ENCODE results near the gene CDKAL1. TPM values are rescaled to one million over a fixed set of nuclear protein-coding genes. Genes with fewer than 3 reads are reported as not detected.
"Not testable (repeated sequence)": the region's sequence is repeated elsewhere in the genome, so short reads cannot be mapped to it uniquely, and the experiment has no call there.

Gene CDKAL1
- total RNA-seq, 1 experiment from 2014 or later: 11.8 TPM

DNA sequence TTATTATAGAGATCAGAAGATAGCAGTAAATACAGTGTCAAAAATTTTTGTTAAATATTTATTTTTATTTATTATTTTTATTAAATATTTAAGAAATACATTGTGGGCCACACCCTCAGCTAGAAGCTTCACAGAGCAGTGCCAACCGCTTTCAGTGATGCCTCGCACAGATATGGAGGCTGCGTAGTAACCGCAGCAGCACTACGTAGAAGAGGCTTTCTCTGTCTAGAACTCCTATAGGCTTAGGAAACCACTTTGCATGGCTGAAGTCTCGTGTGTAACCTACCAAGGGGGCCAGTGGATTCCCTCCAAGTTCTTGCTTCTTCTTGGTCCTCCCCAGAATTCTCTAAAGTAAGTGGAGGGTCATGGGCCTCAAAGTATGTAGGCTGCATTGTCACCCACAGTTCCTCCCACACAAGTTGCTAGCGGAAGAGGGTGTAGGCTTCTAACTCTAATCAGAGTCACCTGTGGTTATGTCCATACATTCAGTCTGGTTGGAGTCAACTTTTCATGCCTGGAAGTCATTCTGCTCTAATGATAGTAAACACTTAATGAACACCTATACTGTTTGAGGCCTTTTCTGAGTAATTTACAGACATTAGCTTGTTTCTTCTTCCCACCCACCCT lies 285.6 kb downstream of the CDKAL1 start:
- no peaks in the 10 kb centered on the region for H3K9me3 Mint-ChIP-seq (ENCODE audit: unreplicated experiment)
- ChIA-PET CTCF (interaction anchor here (0.5 kb wide), 1 partner anchor 8 kb away, joined by 4 read pairs; no protein-coding TSS in a partner anchor), POLR2A (interaction anchor here (0.6 kb wide), 1 partner anchor 419 kb away, joined by 3 read pairs; no protein-coding TSS in a partner anchor)
- BruUV-seq (replicated peaks): no TSS peak
- no peak for DNase-seq (ENCODE audit: unreplicated experiment)
- H3K27me3 Mint-ChIP-seq (ENCODE audit: insufficient read depth, unreplicated experiment): no peaks in the 10 kb centered on the region
- no peak overlapping the region for H3K27ac Mint-ChIP-seq (ENCODE audit: low read depth, unreplicated experiment)
- TF ChIP-seq, protein P1, sequence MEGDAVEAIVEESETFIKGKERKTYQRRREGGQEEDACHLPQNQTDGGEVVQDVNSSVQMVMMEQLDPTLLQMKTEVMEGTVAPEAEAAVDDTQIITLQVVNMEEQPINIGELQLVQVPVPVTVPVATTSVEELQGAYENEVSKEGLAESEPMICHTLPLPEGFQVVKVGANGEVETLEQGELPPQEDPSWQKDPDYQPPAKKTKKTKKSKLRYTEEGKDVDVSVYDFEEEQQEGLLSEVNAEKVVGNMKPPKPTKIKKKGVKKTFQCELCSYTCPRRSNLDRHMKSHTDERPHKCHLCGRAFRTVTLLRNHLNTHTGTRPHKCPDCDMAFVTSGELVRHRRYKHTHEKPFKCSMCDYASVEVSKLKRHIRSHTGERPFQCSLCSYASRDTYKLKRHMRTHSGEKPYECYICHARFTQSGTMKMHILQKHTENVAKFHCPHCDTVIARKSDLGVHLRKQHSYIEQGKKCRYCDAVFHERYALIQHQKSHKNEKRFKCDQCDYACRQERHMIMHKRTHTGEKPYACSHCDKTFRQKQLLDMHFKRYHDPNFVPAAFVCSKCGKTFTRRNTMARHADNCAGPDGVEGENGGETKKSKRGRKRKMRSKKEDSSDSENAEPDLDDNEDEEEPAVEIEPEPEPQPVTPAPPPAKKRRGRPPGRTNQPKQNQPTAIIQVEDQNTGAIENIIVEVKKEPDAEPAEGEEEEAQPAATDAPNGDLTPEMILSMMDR (IDR thresholded peaks at IDR 0.05; ENCODE audit: unreplicated experiment): no peak
- H3K36me3 Mint-ChIP-seq (ENCODE audit: insufficient read depth, unreplicated experiment): no peaks in the 10 kb centered on the region
- intact Hi-C loops (cut with micrococcal nuclease): loop anchor here (1.0 kb wide), 1 partner anchor 14 kb away; no protein-coding TSS in a partner anchor
- H3K4me3 Mint-ChIP-seq (ENCODE audit: unreplicated experiment): no peak overlapping the region
- peaks cover 7% of the 10 kb centered on the region for H3K4me1 Mint-ChIP-seq (ENCODE audit: insufficient read depth, unreplicated experiment)

DNA sequence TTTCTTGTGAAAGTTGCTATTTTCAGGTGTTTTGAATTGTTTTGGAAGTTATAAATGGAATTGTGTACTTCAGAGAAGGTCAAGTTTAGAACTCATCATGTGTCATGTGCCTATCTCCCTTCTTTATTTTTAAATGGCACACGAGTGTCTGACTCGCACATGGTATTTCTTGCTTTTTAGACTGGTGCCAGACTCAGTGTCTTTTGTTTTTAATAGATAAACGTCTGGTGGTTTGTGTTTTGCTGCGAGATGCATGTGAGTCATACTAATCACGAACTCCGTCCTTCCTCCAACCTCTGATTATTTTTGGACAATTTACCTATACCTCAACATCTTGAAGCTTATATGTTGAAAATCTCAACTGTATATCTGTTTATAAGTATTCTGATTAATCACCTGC lies 292.1 kb downstream of the CDKAL1 start:
- H3K27ac Mint-ChIP-seq (ENCODE audit: low read depth, unreplicated experiment): peak overlapping the region; percentile 92
- no peaks in the 10 kb centered on the region for H3K36me3 Mint-ChIP-seq (ENCODE audit: insufficient read depth, unreplicated experiment)
- intact Hi-C loops (cut with micrococcal nuclease): no loop called here
- H3K9me3 Mint-ChIP-seq (ENCODE audit: unreplicated experiment): no peaks in the 10 kb centered on the region
- peak overlapping the region; percentile 20 for H3K4me3 Mint-ChIP-seq (ENCODE audit: unreplicated experiment)
- ChIA-PET POLR2A (interaction anchor here (0.6 to 2.9 kb wide), 13 partner anchors 9 to 767 kb away, joined by 3 to 14 read pairs (median 4); partner anchors contain the start of gene SOX4), CTCF (interaction anchor here (1.4 kb wide), 1 partner anchor 9 kb away, joined by 3 read pairs; no protein-coding TSS in a partner anchor)
- BruUV-seq (replicated peaks): no TSS peak
- DNase-seq (ENCODE audit: unreplicated experiment): peak; percentile 69
- H3K4me1 Mint-ChIP-seq (ENCODE audit: insufficient read depth, unreplicated experiment): peaks cover 26% of the 10 kb centered on the region
- no peaks in the 10 kb centered on the region for H3K27me3 Mint-ChIP-seq (ENCODE audit: insufficient read depth, unreplicated experiment)
- TF ChIP-seq, protein P1 (IDR thresholded peaks at IDR 0.05; ENCODE audit: unreplicated experiment): no peak

DNA sequence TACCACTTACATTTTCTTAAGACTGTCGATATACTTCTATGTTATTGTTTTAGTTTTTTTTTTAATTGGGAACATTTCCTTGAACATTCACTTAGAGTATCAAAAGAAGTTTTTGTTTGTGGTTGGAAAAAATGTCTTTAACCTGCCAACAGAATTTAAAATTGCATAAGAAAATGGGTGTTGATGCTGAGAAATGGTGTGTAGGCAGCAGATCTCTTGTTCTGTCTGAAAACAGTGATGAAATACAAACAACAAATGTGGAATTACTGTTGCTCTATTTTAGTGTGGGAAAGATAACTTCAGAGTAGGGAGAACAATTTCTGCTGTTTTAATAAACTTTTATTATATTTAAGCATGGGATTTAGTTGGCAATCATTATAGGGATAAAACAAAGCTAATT lies 293.5 kb downstream of the CDKAL1 start:
- peaks cover 26% of the 10 kb centered on the region for H3K4me1 Mint-ChIP-seq (ENCODE audit: insufficient read depth, unreplicated experiment)
- TF ChIP-seq, protein P1 (IDR thresholded peaks at IDR 0.05; ENCODE audit: unreplicated experiment): no peak
- peak overlapping the region; percentile 5 for H3K4me3 Mint-ChIP-seq (ENCODE audit: unreplicated experiment)
- ChIA-PET CTCF (interaction anchor here (0.7 to 1.4 kb wide), 3 partner anchors 11 to 264 kb away, joined by 3 read pairs; no protein-coding TSS in a partner anchor), POLR2A (interaction anchor here (0.6 to 2.4 kb wide), 14 partner anchors 10 to 766 kb away, joined by 3 to 14 read pairs (median 4); partner anchors contain the start of gene SOX4)
- H3K9me3 Mint-ChIP-seq (ENCODE audit: unreplicated experiment): no peaks in the 10 kb centered on the region
- BruUV-seq (replicated peaks): no TSS peak
- peak overlapping the region; percentile 92 for H3K27ac Mint-ChIP-seq (ENCODE audit: low read depth, unreplicated experiment)
- H3K36me3 Mint-ChIP-seq (ENCODE audit: insufficient read depth, unreplicated experiment): no peaks in the 10 kb centered on the region
- no peaks in the 10 kb centered on the region for H3K27me3 Mint-ChIP-seq (ENCODE audit: insufficient read depth, unreplicated experiment)
- intact Hi-C loops (cut with micrococcal nuclease): no loop called here
- peak; percentile 78 for DNase-seq (ENCODE audit: unreplicated experiment)

DNA sequence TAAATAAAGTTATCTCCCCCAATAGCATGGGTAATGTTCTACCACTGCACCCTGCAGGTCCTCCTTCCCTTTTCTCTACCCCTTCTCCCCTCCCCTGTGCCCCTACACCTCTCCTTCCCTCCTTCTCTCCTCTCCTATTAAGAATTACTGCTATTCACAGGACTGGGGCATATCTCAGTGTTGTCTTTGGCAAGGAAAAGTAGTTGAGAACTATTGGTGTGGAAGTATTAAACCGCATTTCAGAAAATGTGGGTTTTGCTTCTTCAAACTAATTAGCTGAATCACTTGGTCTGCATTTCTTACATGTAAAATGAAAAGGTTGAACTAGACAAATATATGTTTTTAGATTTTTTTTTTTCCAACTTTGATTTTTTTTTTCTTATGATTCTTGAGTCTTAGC lies 296.3 kb downstream of the CDKAL1 start:
- Mint-ChIP-seq H3K9me3 (ENCODE audit: unreplicated experiment) (no peaks in the 10 kb centered on the region), H3K27me3 (ENCODE audit: insufficient read depth, unreplicated experiment) (no peaks in the 10 kb centered on the region), H3K36me3 (ENCODE audit: insufficient read depth, unreplicated experiment) (no peaks in the 10 kb centered on the region), H3K27ac (ENCODE audit: low read depth, unreplicated experiment) (no peak overlapping the region), H3K4me1 (ENCODE audit: insufficient read depth, unreplicated experiment) (peaks cover 38% of the 10 kb centered on the region), H3K4me3 (ENCODE audit: unreplicated experiment) (no peak overlapping the region)
- no peak for DNase-seq (ENCODE audit: unreplicated experiment)
- intact Hi-C loops (cut with micrococcal nuclease): no loop called here
- POLR2A ChIA-PET: interaction anchor here (0.6 kb wide), 1 partner anchor 206 kb away, joined by 3 read pairs; no protein-coding TSS in a partner anchor
- TF ChIP-seq, protein P1 (IDR thresholded peaks at IDR 0.05; ENCODE audit: unreplicated experiment): no peak
- CTCF ChIA-PET: interaction anchor here (0.6 to 1.4 kb wide), 3 partner anchors 61 to 758 kb away, joined by 3 to 6 read pairs (median 3); no protein-coding TSS in a partner anchor
- BruUV-seq (replicated peaks): no TSS peak

DNA sequence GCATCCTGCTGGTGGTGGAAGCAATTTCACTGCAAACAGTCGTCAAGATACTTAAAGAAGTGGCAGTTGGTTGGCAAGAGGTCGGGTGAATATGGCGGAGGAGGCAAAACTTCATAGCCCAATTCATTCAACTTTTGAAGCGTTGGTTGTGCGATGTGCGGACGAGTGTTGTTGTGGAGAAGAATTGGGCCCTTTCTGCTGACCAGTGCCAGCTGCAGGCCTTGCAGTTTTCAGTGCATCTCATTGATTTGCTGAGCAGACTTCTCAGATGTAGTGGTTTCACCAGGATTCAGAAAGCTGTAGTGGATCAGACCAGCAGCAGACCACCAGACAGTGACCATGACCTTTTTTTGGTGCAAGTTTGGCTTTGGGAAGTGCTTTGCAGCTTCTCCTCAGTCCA lies 297.0 kb downstream of the CDKAL1 start:
- H3K27me3 Mint-ChIP-seq (ENCODE audit: insufficient read depth, unreplicated experiment); H3K9me3 Mint-ChIP-seq (ENCODE audit: unreplicated experiment); DNase-seq (ENCODE audit: unreplicated experiment); intact Hi-C loops (cut with micrococcal nuclease); H3K27ac Mint-ChIP-seq (ENCODE audit: low read depth, unreplicated experiment); H3K4me3 Mint-ChIP-seq (ENCODE audit: unreplicated experiment); H3K36me3 Mint-ChIP-seq (ENCODE audit: insufficient read depth, unreplicated experiment); BruUV-seq (replicated peaks): not testable (repeated sequence)
- ChIA-PET CTCF (interaction anchor here (0.6 kb wide), 1 partner anchor 256 kb away, joined by 3 read pairs; no protein-coding TSS in a partner anchor), POLR2A (interaction anchor here (0.7 kb wide), 1 partner anchor 229 kb away, joined by 3 read pairs; no protein-coding TSS in a partner anchor)
- H3K4me1 Mint-ChIP-seq (ENCODE audit: insufficient read depth, unreplicated experiment): peaks cover 37% of the 10 kb centered on the region
